HepG2 (cell line): ENCODE measurements around the gene MAT2A. TPM values are rescaled to one million over a fixed set of nuclear protein-coding genes. Genes with fewer than 3 reads are reported as not detected.

Experiments used
- ATAC-seq: fragments of 200-7000 bp; cut with Tn5 transposase; 3 replicates; pipeline ENCODE4 v1.9.1; 2020; ENCODE audit warnings: mild to moderate bottlenecking, moderate library complexity
- BruUV-seq: library from RNA; stranded (reverse); fragments of 400-500 nt; replicated peaks from 2 replicates; lab custom pipeline; 2021; lab: Mats Ljungman, UMichigan
- CTCF ChIA-PET: fragments of 300-600 bp; formaldehyde crosslinking; extraction: SDS; loops from one replicate; lab custom pipeline; 2021; ENCODE audit warnings: low total read pairs, inconsistent platforms, low intra/inter-chr PET ratio; lab: Yijun Ruan, JAX
- POLR2A ChIA-PET: fragments of 350-600 bp; sonication (Branson Sonifier 250); formaldehyde crosslinking; loops from one replicate; lab custom pipeline; 2020; ENCODE audit warnings: antibody characterized with exemption, inconsistent platforms; lab: Yijun Ruan, JAX
- DNase-seq: peaks from one replicate; pipeline ENCODE4 v3.0.0-alpha.2; 2015; ENCODE audit warnings: low spot score
- FAIRE-seq: peaks from 3 replicates; lab custom pipeline; 2011; peaks lifted over from hg19 to GRCh38; lab: Jason Lieb, UNC
- H2AFZ ChIP-seq: one replicate; pipeline ENCODE4 v1.6.1; 2011; ENCODE audit warnings: low read length, inconsistent platforms
- H3K27ac ChIP-seq: fragments of 300-600 bp; 3 replicates; pipeline ENCODE4 v1.8.0; 2011; ENCODE audit warnings: mixed run types, mild to moderate bottlenecking, mixed read lengths, low read length, inconsistent platforms; ENCODE audit not compliant: insufficient read depth; ENCODE audit errors: extremely low read length
- H3K27me3 ChIP-seq, 2 experiments: fragments of 200-600 bp in 1 of 2; 2 replicates in 1 of 2; 3 replicates in 1 of 2; pipeline versions ENCODE4 v1.6.0 to v1.8.0; 2011; ENCODE audit warnings: low read length in 2 of 2, mild to moderate bottlenecking in 2 of 2, moderate library complexity in 2 of 2, inconsistent platforms in 1 of 2; ENCODE audit not compliant: insufficient read depth in 2 of 2, control insufficient read depth in 1 of 2
- H3K36me3 ChIP-seq, 2 experiments: fragments of 200-600 bp in 1 of 2; replicated peaks in 1 of 2; 2 replicates in 1 of 2; 3 replicates in 1 of 2; pipeline versions ENCODE4 v1.5.1 to v1.8.0; 2011; ENCODE audit warnings: low read length in 2 of 2, inconsistent platforms in 1 of 2; ENCODE audit not compliant: insufficient read depth in 2 of 2, control insufficient read depth in 1 of 2
- H3K4me1 ChIP-seq: 2 replicates; pipeline ENCODE4 v1.5.1; 2012; ENCODE audit warnings: low read length, inconsistent platforms; ENCODE audit not compliant: insufficient read depth
- H3K4me2 ChIP-seq: 2 replicates; pipeline ENCODE4 v1.6.0; 2011; ENCODE audit warnings: low read depth, low read length, inconsistent platforms
- H3K4me3 ChIP-seq, 3 experiments: fragments of 200-600 bp in 1 of 3; sonication (generic), shearing (Covaris generic) in 1 of 3; replicated peaks in 1 of 3; 2 replicates each; pipeline ENCODE4 v1.5.1; 2011 to 2016; ENCODE audit warnings: low read length in 3 of 3, inconsistent platforms in 2 of 3, low read depth in 2 of 3, mild to moderate bottlenecking in 2 of 3, control low read depth in 1 of 3, mixed read lengths in 1 of 3; ENCODE audit not compliant: insufficient read depth in 1 of 3
- H3K79me2 ChIP-seq: one replicate; pipeline ENCODE4 v1.6.1; 2011; ENCODE audit warnings: low read length, inconsistent platforms; ENCODE audit not compliant: insufficient read depth
- H3K9ac ChIP-seq: 2 replicates; pipeline ENCODE4 v1.6.0; 2011; ENCODE audit warnings: mild to moderate bottlenecking, low read depth, low read length, inconsistent platforms; ENCODE audit not compliant: insufficient read depth
- H3K9me3 ChIP-seq: 2 replicates; pipeline ENCODE4 v1.5.1; 2012; ENCODE audit warnings: mild to moderate bottlenecking, low read length
- H4K20me1 ChIP-seq: 2 replicates; pipeline ENCODE4 v1.6.0; 2011; ENCODE audit warnings: inconsistent platforms, mild to moderate bottlenecking, low read length, moderate library complexity; ENCODE audit not compliant: insufficient read depth
- FOXA1 ChIP-seq, 2 experiments: fragments of 450-650 bp in 1 of 2; sonication (generic) in 1 of 2; formaldehyde crosslinking in 1 of 2; IDR thresholded peaks; 2 replicates each; pipeline versions ENCODE4 v1.4.0 to v1.6.1; 2016 to 2020; ENCODE audit warnings: missing genetic modification reagents in 1 of 2
- KAT2B ChIP-seq: fragments of 150-350 bp; IDR thresholded peaks from 2 replicates; pipeline ENCODE4 v1.6.1; 2014; ENCODE audit warnings: low read depth, low read length, borderline replicate concordance
- KIAA2018 ChIP-seq: sonication (generic); formaldehyde crosslinking; IDR thresholded peaks from 2 replicates; pipeline ENCODE4 v1.5.0; 2020; ENCODE audit warnings: mild to moderate bottlenecking, missing genetic modification reagents, borderline replicate concordance
- MEIS1 ChIP-seq: sonication (generic); formaldehyde crosslinking; IDR thresholded peaks from 2 replicates; pipeline ENCODE4 v1.9.0; 2021; ENCODE audit warnings: mild to moderate bottlenecking, missing genetic modification reagents, moderate library complexity, borderline replicate concordance
- PBX3 ChIP-seq: sonication (generic); formaldehyde crosslinking; IDR thresholded peaks from 2 replicates; pipeline ENCODE4 v1.8.1; 2023; ENCODE audit warnings: missing genetic modification reagents, inconsistent platforms, borderline replicate concordance
- PHF21A ChIP-seq: sonication (generic); formaldehyde crosslinking; IDR thresholded peaks from 2 replicates; pipeline ENCODE4 v1.5.0; 2020; ENCODE audit warnings: mild to moderate bottlenecking, missing genetic modification reagents
- TCF7L2 ChIP-seq: IDR thresholded peaks from 2 replicates; pipeline ENCODE4 v1.6.1; 2011; ENCODE audit warnings: mild to moderate bottlenecking, low read depth, low read length, moderate library complexity
- ZNF512 ChIP-seq: sonication (generic); formaldehyde crosslinking; IDR thresholded peaks from 2 replicates; pipeline ENCODE4 v1.4.0; 2020; ENCODE audit warnings: mild to moderate bottlenecking, missing genetic modification reagents
- ZNF703 ChIP-seq: sonication (generic); formaldehyde crosslinking; IDR thresholded peaks from 2 replicates; pipeline ENCODE4 v1.5.1; 2020; ENCODE audit warnings: missing genetic modification reagents, mild to moderate bottlenecking, moderate library complexity, borderline replicate concordance
- ZZZ3 ChIP-seq: sonication (generic); formaldehyde crosslinking; IDR thresholded peaks from 2 replicates; pipeline ENCODE4 v1.4.0; 2020; ENCODE audit warnings: missing genetic modification reagents, mild to moderate bottlenecking, borderline replicate concordance
- WGBS: methylation state at CpG from one replicate; pipeline ENCODE4 v1.1.6; 2017; ENCODE audit warnings: low lambda C conversion rate; 5-methylcytosine and 5-hydroxymethylcytosine counted together
- in situ Hi-C: cut with HindIII; loops from 2 replicates; pipeline ENCODE4 v1.10.0; 2017; ENCODE audit warnings: low pct_unique_long_range_greater_than_20kb; ENCODE audit not compliant: extremely low pct_ligation_motif_present
- intact Hi-C: fragments of 100-400 bp; cut with micrococcal nuclease; formaldehyde crosslinking; loops from one replicate; pipeline ENCODE4 v1.10.0; 2022; ENCODE audit not compliant: unreplicated experiment
- polyA plus RNA-seq, 8 experiments: library from polyadenylated mRNA; depleted of rRNA in 3 of 8; stranded (reverse) in 7 of 8; unstranded in 1 of 8; fragments of >200 nt; fragmentation: Illumina TruSeq in 4 of 8; extraction: Trizol in 4 of 8; gene quantifications; 2 replicates each; pipeline versions ENCODE4 v1.2.1 to v1.2.3, GENCODE V29; 2011 to 2016; ENCODE audit warnings: low read depth in 4 of 8, missing spikeins in 1 of 8, mixed read lengths in 1 of 8; ENCODE audit not compliant: insufficient read depth in 1 of 8
- total RNA-seq, 5 experiments: library from RNA; depleted of rRNA; stranded (reverse); fragments of >200 nt; fragmentation: Illumina TruSeq; extraction: Trizol; gene quantifications; 2 replicates each; pipeline ENCODE4 v1.2.3, GENCODE V29; 2016; ENCODE audit warnings: low read depth in 1 of 5
- TF ChIP-seq, protein P1 (sequence below): IDR thresholded peaks from 2 replicates; pipeline ENCODE4 v1.6.1; 2012; ENCODE audit warnings: inconsistent platforms

MAT2A gene
- total and polyA plus RNA-seq, 2 of the 13 experiments (the other 11 are each of a cell fraction or from before 2014, with no cell fraction given) = 155 to 331 TPM

- no peak overlapping the region for H3K9ac ChIP-seq
- H3K27me3 ChIP-seq = peaks cover 2 to 14% of the 10 kb centered on the region in 2 experiments; a peak in 3 of 5 replicates
- no TSS peak for BruUV-seq
- 70% methylated on average over 4 of the region's 4 CpGs for WGBS
- intact Hi-C loops (no loop called here), in situ Hi-C loops (no loop called here)
- H3K4me1 ChIP-seq = peaks cover 29% of the 10 kb centered on the region
- no peaks in the 10 kb centered on the region for H3K9me3 ChIP-seq
- ChIA-PET POLR2A (interaction anchor here (3.2 kb wide), 2 partner anchors 13 to 106 kb away, joined by 15 to 51 read pairs; partner anchors contain the start of genes MAT2A and SH2D6), CTCF (no interaction called here)
- H3K4me2 ChIP-seq = no peak overlapping the region
- H2AFZ ChIP-seq = no peak overlapping the region
- no peaks in the 10 kb centered on the region for H3K36me3 ChIP-seq
- H3K4me3 ChIP-seq = no peak overlapping the region
- FAIRE-seq (no peak), DNase-seq (no peak), ATAC-seq (no peak)
- no peaks in the 10 kb centered on the region for H3K79me2 ChIP-seq
- TF ChIP-seq, protein P1, sequence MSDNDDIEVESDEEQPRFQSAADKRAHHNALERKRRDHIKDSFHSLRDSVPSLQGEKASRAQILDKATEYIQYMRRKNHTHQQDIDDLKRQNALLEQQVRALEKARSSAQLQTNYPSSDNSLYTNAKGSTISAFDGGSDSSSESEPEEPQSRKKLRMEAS = no peak
- TF ChIP-seq MEIS1 (CRISPR knock-in tag) (no peak), ZNF512 (CRISPR knock-in tag) (no peak), FOXA1 (IDR thresholded peaks at IDR 0.05) (no peak), FOXA1 (CRISPR knock-in tag; IDR thresholded peaks at IDR 0.05) (no peak), ZZZ3 (CRISPR knock-in tag) (no peak), PHF21A (CRISPR knock-in tag) (no peak), TCF7L2 (no peak), KAT2B (no peak), ZNF703 (CRISPR knock-in tag) (no peak), KIAA2018 (CRISPR knock-in tag) (no peak), PBX3 (CRISPR knock-in tag) (no peak)
- no peaks in the 10 kb centered on the region for H4K20me1 ChIP-seq
- H3K27ac ChIP-seq = no peak overlapping the region
These were observed 13.4 kb upstream of the MAT2A start for GRCh38 chr2:85525567-85525966.
